ENCODE results near the gene GALNT10. TPM values are rescaled to one million over a fixed set of nuclear protein-coding genes. Genes with fewer than 3 reads are reported as not detected.

Gene GALNT10
- total RNA-seq, 4 donors from 2014 or later, result 5.7 to 25.2 (median 9.7) TPM

DNA sequence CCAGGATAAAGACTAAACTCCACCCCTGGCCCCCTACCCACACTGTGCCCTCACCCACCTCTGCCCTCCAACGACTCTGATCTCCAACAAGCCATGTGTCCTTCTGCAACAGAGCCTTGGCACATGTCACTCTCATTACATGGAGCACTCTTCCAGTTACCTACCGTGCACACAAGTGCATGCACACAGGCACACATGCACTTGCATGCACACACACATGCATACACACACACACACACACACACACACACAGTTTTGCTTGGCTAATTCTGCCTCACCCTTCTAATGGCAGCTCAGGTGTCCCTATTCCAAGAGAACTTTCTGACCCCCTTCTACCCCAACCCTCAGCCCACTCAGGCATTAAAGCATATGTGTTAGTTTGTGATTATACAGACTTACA lies 19.6 kb downstream of the GALNT10 start:
- no peak for DNase-seq (ENCODE audit: low spot score in 2 of 2)
- intact Hi-C loops (cut with DNase I; ENCODE audit: low total_unique reads), result no loop called here
- no peak overlapping the region for H3K4me3 ChIP-seq (ENCODE audit: low read depth, poor library complexity, severe bottlenecking)
- WGBS, 2 donors, result 83 to 88% methylated on average over 2 of the region's 2 CpGs
- TF ChIP-seq, protein P1, sequence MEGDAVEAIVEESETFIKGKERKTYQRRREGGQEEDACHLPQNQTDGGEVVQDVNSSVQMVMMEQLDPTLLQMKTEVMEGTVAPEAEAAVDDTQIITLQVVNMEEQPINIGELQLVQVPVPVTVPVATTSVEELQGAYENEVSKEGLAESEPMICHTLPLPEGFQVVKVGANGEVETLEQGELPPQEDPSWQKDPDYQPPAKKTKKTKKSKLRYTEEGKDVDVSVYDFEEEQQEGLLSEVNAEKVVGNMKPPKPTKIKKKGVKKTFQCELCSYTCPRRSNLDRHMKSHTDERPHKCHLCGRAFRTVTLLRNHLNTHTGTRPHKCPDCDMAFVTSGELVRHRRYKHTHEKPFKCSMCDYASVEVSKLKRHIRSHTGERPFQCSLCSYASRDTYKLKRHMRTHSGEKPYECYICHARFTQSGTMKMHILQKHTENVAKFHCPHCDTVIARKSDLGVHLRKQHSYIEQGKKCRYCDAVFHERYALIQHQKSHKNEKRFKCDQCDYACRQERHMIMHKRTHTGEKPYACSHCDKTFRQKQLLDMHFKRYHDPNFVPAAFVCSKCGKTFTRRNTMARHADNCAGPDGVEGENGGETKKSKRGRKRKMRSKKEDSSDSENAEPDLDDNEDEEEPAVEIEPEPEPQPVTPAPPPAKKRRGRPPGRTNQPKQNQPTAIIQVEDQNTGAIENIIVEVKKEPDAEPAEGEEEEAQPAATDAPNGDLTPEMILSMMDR (IDR thresholded peaks at IDR 0.05), result no peak
- TF ChIP-seq POLR2A (IDR thresholded peaks at IDR 0.05), result no peak

DNA sequence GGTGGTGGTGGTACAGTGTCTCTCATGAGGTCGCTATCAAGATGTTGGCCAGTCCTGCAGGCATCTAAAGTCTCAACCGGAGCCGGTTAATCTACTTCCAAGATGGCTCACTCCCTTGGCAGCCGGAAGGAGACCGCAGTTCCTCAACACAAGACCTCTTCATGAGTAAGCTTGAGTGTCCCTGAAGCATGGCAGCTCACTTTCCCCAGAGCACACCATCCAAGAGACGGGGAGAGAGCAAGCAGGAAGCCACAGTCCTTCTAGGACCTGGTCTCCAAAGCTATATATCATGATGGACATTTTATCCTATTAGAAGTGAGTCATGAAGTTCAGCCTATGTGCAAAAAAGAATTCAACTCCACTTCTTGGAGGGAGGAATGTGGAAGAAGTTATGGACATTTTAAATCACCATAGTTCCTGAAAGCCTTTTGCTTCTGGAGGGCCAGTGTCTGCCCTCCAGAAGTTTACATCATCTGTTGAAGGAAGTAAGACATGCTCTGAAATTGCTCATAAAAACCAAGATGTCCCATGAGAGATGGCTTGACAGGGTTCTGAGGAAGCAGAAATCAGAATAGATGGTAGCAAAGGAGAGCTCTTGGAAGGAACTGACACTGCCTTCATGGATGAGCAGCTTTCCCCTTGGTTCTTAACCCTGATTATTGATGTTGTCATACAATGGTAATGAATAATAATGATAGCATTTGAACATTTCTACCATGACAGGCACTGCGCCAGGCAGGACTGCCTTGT lies 21.3 kb downstream of the GALNT10 start:
- DNase-seq (ENCODE audit: low spot score in 2 of 2), result no peak
- intact Hi-C loops (cut with DNase I; ENCODE audit: low total_unique reads), result no loop called here
- 96 to 97% methylated on average over 7 of the region's 7 CpGs for whole genome bisulfite sequencing, 2 donors
- no peak overlapping the region for H3K4me3 ChIP-seq (ENCODE audit: low read depth, poor library complexity, severe bottlenecking)
- TF ChIP-seq POLR2A (IDR thresholded peaks at IDR 0.05), result no peak
- TF ChIP-seq, protein P1 (IDR thresholded peaks at IDR 0.05), result no peak

DNA sequence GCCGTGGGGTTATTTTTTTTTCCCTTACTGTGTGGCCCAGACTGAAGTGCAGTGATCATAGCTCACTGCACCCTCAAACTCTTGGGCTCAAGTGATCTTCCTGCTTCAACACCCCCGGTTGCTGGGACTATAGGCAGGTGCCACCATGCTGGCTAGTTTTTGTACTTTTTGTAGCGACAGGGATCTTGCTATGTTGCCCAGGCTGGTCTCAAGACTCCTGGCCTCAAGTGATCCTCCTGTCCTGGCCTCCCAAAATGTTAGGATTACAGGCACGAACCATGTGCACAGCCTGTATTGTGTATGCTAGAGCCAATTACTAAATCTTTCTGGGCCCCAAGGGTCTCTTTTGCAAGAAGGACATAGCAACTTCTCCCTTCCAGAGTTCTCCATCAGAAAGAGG lies 23.1 kb downstream of the GALNT10 start:
- intact Hi-C loops (cut with DNase I; ENCODE audit: low total_unique reads), result no loop called here
- WGBS, 2 donors, result 89 to 93% methylated on average over 4 of the region's 4 CpGs
- H3K4me3 ChIP-seq (ENCODE audit: low read depth, poor library complexity, severe bottlenecking), result no peak overlapping the region
- TF ChIP-seq POLR2A (IDR thresholded peaks at IDR 0.05), result no peak
- TF ChIP-seq, protein P1 (IDR thresholded peaks at IDR 0.05), result no peak
- no peak for DNase-seq (ENCODE audit: low spot score in 2 of 2)

DNA sequence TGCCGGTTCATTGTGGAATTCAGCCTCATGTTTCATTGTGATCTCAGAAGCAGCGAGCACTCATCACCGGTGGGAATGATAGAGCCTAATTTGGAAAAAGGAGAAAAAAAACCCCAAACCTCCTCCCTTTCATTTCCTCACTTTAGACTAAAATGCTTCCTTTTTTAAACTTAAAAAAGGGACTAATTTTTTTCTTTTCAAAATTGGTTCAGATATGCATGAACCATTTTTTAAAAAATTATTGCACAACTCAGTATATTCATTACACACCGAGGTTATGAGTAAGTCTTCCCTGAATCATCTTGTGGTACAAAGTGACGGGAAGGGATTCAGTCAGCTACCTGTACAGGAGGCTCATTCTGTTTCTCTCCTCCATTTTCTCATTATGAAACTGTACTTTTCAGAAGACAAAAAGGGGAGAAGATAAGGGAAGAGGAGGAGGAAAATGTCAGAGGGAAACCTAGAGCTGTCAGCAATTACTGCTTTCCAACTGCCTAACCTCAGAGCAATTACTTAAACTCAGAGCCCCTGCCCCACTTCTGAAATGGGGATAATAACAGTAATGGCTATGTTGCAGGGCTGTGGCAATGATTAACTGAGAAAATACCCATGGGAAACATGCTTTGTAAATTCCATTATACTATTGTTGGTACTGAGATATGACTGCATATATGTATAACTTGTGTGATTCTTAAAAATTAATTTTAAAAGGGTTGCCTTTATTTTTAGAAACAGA lies 24.0 kb downstream of the GALNT10 start:
- no peak for TF ChIP-seq POLR2A (IDR thresholded peaks at IDR 0.05)
- TF ChIP-seq, protein P1 (IDR thresholded peaks at IDR 0.05), result no peak
- intact Hi-C loops (cut with DNase I; ENCODE audit: low total_unique reads), result no loop called here
- WGBS, 2 donors, result 44 to 45% methylated on average over 5 of the region's 5 CpGs
- H3K4me3 ChIP-seq (ENCODE audit: low read depth, poor library complexity, severe bottlenecking), result no peak overlapping the region
- no peak for DNase-seq (ENCODE audit: low spot score in 2 of 2)

DNA sequence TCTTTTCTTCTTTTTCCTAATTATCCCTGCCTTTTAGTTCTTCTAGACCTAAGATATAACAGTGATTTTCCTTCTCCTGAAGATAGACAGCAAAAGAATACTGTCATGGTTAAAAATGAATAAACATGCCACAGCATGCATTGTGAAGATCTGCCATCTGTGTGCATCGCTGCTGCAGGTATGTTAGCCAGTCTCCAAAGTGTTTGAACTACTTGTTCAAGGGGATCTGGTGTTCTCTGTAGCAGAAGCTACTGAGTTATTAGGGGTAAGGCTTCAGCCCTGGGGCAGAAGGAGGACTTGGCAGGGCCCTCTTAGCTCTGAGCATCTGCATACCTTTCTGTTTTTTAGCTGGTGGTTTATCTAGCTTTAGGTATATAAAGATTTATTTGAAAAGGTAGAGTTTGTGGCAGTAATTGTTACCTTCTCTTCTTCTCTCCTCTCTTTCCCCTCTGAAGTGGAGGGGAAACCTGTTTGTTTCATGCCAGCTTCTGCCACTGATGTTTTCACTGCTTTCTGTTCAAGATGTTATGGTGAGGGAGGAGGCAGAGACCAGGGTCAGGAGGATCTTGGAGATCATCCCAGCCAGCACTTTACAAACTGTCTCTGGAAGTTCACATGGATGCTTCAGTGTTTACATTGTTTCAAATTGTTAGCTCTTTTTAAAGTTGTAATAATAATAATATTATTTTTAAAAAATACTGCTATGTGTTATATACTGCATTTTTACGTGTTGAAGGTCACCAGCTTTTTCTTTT lies 25.2 kb downstream of the GALNT10 start:
- intact Hi-C loops (cut with DNase I; ENCODE audit: low total_unique reads), result no loop called here
- no peak overlapping the region for H3K4me3 ChIP-seq (ENCODE audit: low read depth, poor library complexity, severe bottlenecking)
- 67 to 79% methylated on average over 2 of the region's 2 CpGs for WGBS, 2 donors
- no peak for TF ChIP-seq POLR2A (IDR thresholded peaks at IDR 0.05)
- TF ChIP-seq, protein P1 (IDR thresholded peaks at IDR 0.05), result no peak
- DNase-seq (ENCODE audit: low spot score in 2 of 2), result no peak

Measured in lower leg skin (tissue), 4 donors.